Activated T-helper 1 cell treated with anti-CD3 and anti-CD28 coated beads, Interleukin-12 subunit alpha, Interleukin-12 subunit beta, Interleukin-2, Interleukin-4 antibody, amounts not matched to agents 30 ng/mL and 10 ng/mL and 1 ng/mL, durations not matched to agents 14 hours and 24 hours and 36 hours (primary cell): ENCODE measurements around the gene CCR6. TPM values are rescaled to one million over a fixed set of nuclear protein-coding genes. Genes with fewer than 3 reads are reported as not detected.
"Not testable (repeated sequence)": the region's sequence is repeated elsewhere in the genome, so short reads cannot be mapped to it uniquely, and the experiment has no call there.

Source experiments
- DNase-seq: peaks from one replicate; pipeline ENCODE4 v3.0.0; 2021; ENCODE audit warnings: low spot score
- H3K27ac Mint-ChIP-seq: one replicate; pipeline ENCODE4 v1.8.0; 2021; ENCODE audit warnings: mild to moderate bottlenecking, mixed read lengths
- H3K27me3 Mint-ChIP-seq: one replicate; pipeline ENCODE4 v1.8.0; 2022; ENCODE audit warnings: mild to moderate bottlenecking, moderate library complexity, mixed read lengths; ENCODE audit not compliant: insufficient read depth
- H3K36me3 Mint-ChIP-seq: one replicate; pipeline ENCODE4 v1.8.0; 2021; ENCODE audit warnings: low read depth, mixed read lengths
- H3K4me1 Mint-ChIP-seq: one replicate; pipeline ENCODE4 v1.8.0; 2021; ENCODE audit warnings: low read depth, mixed read lengths
- H3K4me3 Mint-ChIP-seq: one replicate; pipeline ENCODE4 v1.8.0; 2021; ENCODE audit warnings: mild to moderate bottlenecking, moderate library complexity, mixed read lengths
- H3K9me3 Mint-ChIP-seq: one replicate; pipeline ENCODE4 v1.8.0; 2021; ENCODE audit warnings: mixed read lengths
- intact Hi-C: fragments of 100-400 bp; cut with micrococcal nuclease; formaldehyde crosslinking; loops from one replicate; pipeline ENCODE4 v1.15.1; 2024
- total RNA-seq: library from RNA; stranded (reverse); gene quantifications from 2 replicates; pipeline ENCODE4 v1.2.3, GENCODE V29; 2022

Gene CCR6
- total RNA-seq, 1 donor from 2014 or later, result not detected

- no peak within 1 kb of the TSS for H3K4me3 Mint-ChIP-seq
- H3K9me3 Mint-ChIP-seq, result no peaks in the 10 kb centered on the region
- intact Hi-C loops, result no loop called here
- no peaks in the 10 kb centered on the region for H3K36me3 Mint-ChIP-seq
- no peak for DNase-seq
- no peaks in the 10 kb centered on the region for H3K4me1 Mint-ChIP-seq
- H3K27me3 Mint-ChIP-seq, result peaks cover 4% of the 10 kb centered on the region
- no peak within 1 kb of the TSS for H3K27ac Mint-ChIP-seq
These were observed 35.0 kb downstream of the CCR6 start, which contains the start of gene GPR31 for GRCh38 chr6:167157863-167158262. Gene GPR31 (minus strand): TSS chr6:167157980. CDS start chr6:167157831, 149 bp downstream.

- H3K27ac Mint-ChIP-seq, result no peak overlapping the region
- no peak overlapping the region for H3K4me3 Mint-ChIP-seq
- DNase-seq, result no peak
- H3K9me3 Mint-ChIP-seq, result no peaks in the 10 kb centered on the region
- intact Hi-C loops, result no loop called here
- H3K4me1 Mint-ChIP-seq, result no peaks in the 10 kb centered on the region
- peaks cover 5% of the 10 kb centered on the region for H3K27me3 Mint-ChIP-seq
- H3K36me3 Mint-ChIP-seq, result no peaks in the 10 kb centered on the region
These were observed 39.1 kb downstream of the CCR6 start for GRCh38 chr6:167161851-167162467.

GRCh38 chr6:167162591-167162990 is 39.7 kb downstream of the CCR6 start:
- H3K27ac Mint-ChIP-seq, result no peak overlapping the region
- no peaks in the 10 kb centered on the region for H3K36me3 Mint-ChIP-seq
- H3K4me1 Mint-ChIP-seq, result no peaks in the 10 kb centered on the region
- H3K9me3 Mint-ChIP-seq, result no peaks in the 10 kb centered on the region
- H3K4me3 Mint-ChIP-seq, result no peak overlapping the region
- H3K27me3 Mint-ChIP-seq, result peaks cover 5% of the 10 kb centered on the region
- intact Hi-C loops, result no loop called here
- DNase-seq, result no peak

GRCh38 chr6:167163476-167164011 is 40.6 kb downstream of the CCR6 start:
- no peaks in the 10 kb centered on the region for H3K9me3 Mint-ChIP-seq
- H3K27me3 Mint-ChIP-seq, result peaks cover 5% of the 10 kb centered on the region
- no peaks in the 10 kb centered on the region for H3K36me3 Mint-ChIP-seq
- DNase-seq, result no peak
- H3K4me3 Mint-ChIP-seq, result no peak overlapping the region
- H3K4me1 Mint-ChIP-seq, result no peaks in the 10 kb centered on the region
- intact Hi-C loops, result no loop called here
- H3K27ac Mint-ChIP-seq, result no peak overlapping the region

- H3K36me3 Mint-ChIP-seq, result no peaks in the 10 kb centered on the region
- intact Hi-C loops, result no loop called here
- peaks cover 2% of the 10 kb centered on the region for H3K27me3 Mint-ChIP-seq
- no peak for DNase-seq
- H3K27ac Mint-ChIP-seq, result no peak overlapping the region
- no peak overlapping the region for H3K4me3 Mint-ChIP-seq
- no peaks in the 10 kb centered on the region for H3K9me3 Mint-ChIP-seq
- H3K4me1 Mint-ChIP-seq, result no peaks in the 10 kb centered on the region
These were observed 41.4 kb downstream of the CCR6 start for GRCh38 chr6:167164261-167164660.

GRCh38 chr6:167165858-167166471 is 43.1 kb downstream of the CCR6 start:
- Mint-ChIP-seq H3K27ac (no peak overlapping the region), H3K9me3 (no peaks in the 10 kb centered on the region), H3K36me3 (no peaks in the 10 kb centered on the region), H3K4me3 (no peak overlapping the region), H3K27me3 (peaks cover 4% of the 10 kb centered on the region), H3K4me1 (no peaks in the 10 kb centered on the region)
- no peak for DNase-seq
- intact Hi-C loops, result no loop called here

GRCh38 chr6:167167699-167168098 is 44.8 kb downstream of the CCR6 start:
- intact Hi-C loops, DNase-seq, H3K9me3 Mint-ChIP-seq, H3K36me3 Mint-ChIP-seq, H3K4me3 Mint-ChIP-seq, H3K27me3 Mint-ChIP-seq, H3K4me1 Mint-ChIP-seq, H3K27ac Mint-ChIP-seq: not testable (repeated sequence)

GRCh38 chr6:167168296-167168695 is 45.4 kb downstream of the CCR6 start:
- H3K36me3 Mint-ChIP-seq, H3K27ac Mint-ChIP-seq, H3K4me1 Mint-ChIP-seq, H3K27me3 Mint-ChIP-seq, H3K9me3 Mint-ChIP-seq, DNase-seq, H3K4me3 Mint-ChIP-seq, intact Hi-C loops: not testable (repeated sequence)

- H3K27me3 Mint-ChIP-seq, H3K9me3 Mint-ChIP-seq, H3K27ac Mint-ChIP-seq, H3K36me3 Mint-ChIP-seq, intact Hi-C loops, H3K4me3 Mint-ChIP-seq, H3K4me1 Mint-ChIP-seq, DNase-seq: not testable (repeated sequence)
These were observed 47.0 kb downstream of the CCR6 start for GRCh38 chr6:167169867-167170266.

- H3K9me3 Mint-ChIP-seq, H3K4me1 Mint-ChIP-seq, DNase-seq, intact Hi-C loops, H3K36me3 Mint-ChIP-seq, H3K27ac Mint-ChIP-seq, H3K4me3 Mint-ChIP-seq, H3K27me3 Mint-ChIP-seq: not testable (repeated sequence)
These were observed 48.4 kb downstream of the CCR6 start for GRCh38 chr6:167171300-167171699.

- H3K27me3 Mint-ChIP-seq, H3K4me3 Mint-ChIP-seq, H3K36me3 Mint-ChIP-seq, H3K27ac Mint-ChIP-seq, H3K9me3 Mint-ChIP-seq, intact Hi-C loops, H3K4me1 Mint-ChIP-seq, DNase-seq: not testable (repeated sequence)
These were observed 49.1 kb downstream of the CCR6 start for GRCh38 chr6:167172011-167172410.

- H3K4me3 Mint-ChIP-seq, H3K27me3 Mint-ChIP-seq, H3K27ac Mint-ChIP-seq, intact Hi-C loops, DNase-seq, H3K36me3 Mint-ChIP-seq, H3K9me3 Mint-ChIP-seq, H3K4me1 Mint-ChIP-seq: not testable (repeated sequence)
These were observed 54.4 kb downstream of the CCR6 start for GRCh38 chr6:167177271-167177670.

- intact Hi-C loops, H3K9me3 Mint-ChIP-seq, H3K4me3 Mint-ChIP-seq, H3K27ac Mint-ChIP-seq, H3K36me3 Mint-ChIP-seq, DNase-seq, H3K4me1 Mint-ChIP-seq, H3K27me3 Mint-ChIP-seq: not testable (repeated sequence)
These were observed 56.2 kb downstream of the CCR6 start for GRCh38 chr6:167178896-167179655.
